Endothelial cell of umbilical vein (primary cell): ENCODE measurements around the gene ARL8A. TPM values are rescaled to one million over a fixed set of nuclear protein-coding genes. Genes with fewer than 3 reads are reported as not detected.

ENCODE experiments used
- BruUV-seq: library from RNA; stranded (reverse); fragments of 400-500 nt; replicated peaks from 2 replicates; lab custom pipeline; 2021; lab: Mats Ljungman, UMichigan
- CTCF ChIA-PET: fragments of 300-600, 350-600 bp; sonication (Branson Sonifier 250); formaldehyde crosslinking; loops from one replicate; lab custom pipeline; 2021; ENCODE audit warnings: antibody characterized with exemption, inconsistent platforms; lab: Charles Lee
- POLR2A ChIA-PET: fragments of 300-600, 350-600 bp; sonication (Branson Sonifier 250); formaldehyde crosslinking; loops from one replicate; lab custom pipeline; 2021; ENCODE audit warnings: antibody characterized with exemption, inconsistent platforms; lab: Charles Lee
- DNase-seq: peaks from one replicate; pipeline ENCODE4 v3.0.0-alpha.2; 2011; ENCODE audit warnings: low read depth, low spot score
- FAIRE-seq: peaks from 2 replicates; lab custom pipeline; 2011; peaks lifted over from hg19 to GRCh38; lab: Jason Lieb, UNC
- H2AFZ ChIP-seq: 2 replicates; pipeline ENCODE4 v1.6.0; 2012; ENCODE audit warnings: low read depth, low read length, control low read depth, inconsistent platforms
- H3K27ac ChIP-seq: 2 replicates; pipeline ENCODE4 v1.5.1; 2011; ENCODE audit warnings: low read depth, mild to moderate bottlenecking, control low read depth, low read length, moderate library complexity; ENCODE audit not compliant: insufficient read depth
- H3K27me3 ChIP-seq, 2 experiments: 2 replicates each; pipeline versions ENCODE4 v1.6.0 to v1.6.1; 2011; ENCODE audit warnings: low read length in 2 of 2, mixed read lengths in 1 of 2; ENCODE audit not compliant: control insufficient read depth in 2 of 2, insufficient read depth in 2 of 2
- H3K36me3 ChIP-seq, 2 experiments: 2 replicates in 1 of 2; 3 replicates in 1 of 2; pipeline ENCODE4 v1.5.1; 2011; ENCODE audit warnings: low read length in 2 of 2, mild to moderate bottlenecking in 1 of 2, moderate library complexity in 1 of 2; ENCODE audit not compliant: control insufficient read depth in 2 of 2, insufficient read depth in 2 of 2; ENCODE audit errors: extremely low read depth in 1 of 2
- H3K4me1 ChIP-seq: 3 replicates; pipeline ENCODE4 v1.5.1; 2011; ENCODE audit warnings: mild to moderate bottlenecking, low read length; ENCODE audit not compliant: control insufficient read depth, insufficient read depth; ENCODE audit errors: extremely low read depth
- H3K4me2 ChIP-seq: 2 replicates; pipeline ENCODE4 v1.6.1; 2011; ENCODE audit warnings: low read length, control low read depth, mixed read lengths; ENCODE audit not compliant: insufficient read depth
- H3K4me3 ChIP-seq, 3 experiments: fragments of 200-600 bp in 1 of 3; sonication (generic), shearing (Covaris generic) in 1 of 3; replicated peaks in 1 of 3; 2 replicates each; pipeline ENCODE4 v1.5.1; 2011 to 2016; ENCODE audit warnings: control low read depth in 3 of 3, low read length in 3 of 3, mild to moderate bottlenecking in 2 of 3, inconsistent platforms in 1 of 3, low read depth in 1 of 3, moderate library complexity in 1 of 3; ENCODE audit not compliant: insufficient read depth in 1 of 3
- H3K79me2 ChIP-seq: 2 replicates; pipeline ENCODE4 v1.6.0; 2012; ENCODE audit warnings: low read length, inconsistent platforms; ENCODE audit not compliant: control insufficient read depth, insufficient read depth
- H3K9ac ChIP-seq: replicated peaks from 2 replicates; pipeline ENCODE3; 2011; ENCODE audit warnings: low read length, control low read depth; ENCODE audit not compliant: insufficient read depth; ENCODE audit errors: extremely low read depth
- H3K9me1 ChIP-seq: replicated peaks from 3 replicates; pipeline ENCODE4 v1.6.0; 2011; ENCODE audit warnings: mild to moderate bottlenecking, low read length; ENCODE audit not compliant: control insufficient read depth, insufficient read depth; ENCODE audit errors: extremely low read depth
- H3K9me3 ChIP-seq: replicated peaks from 2 replicates; pipeline ENCODE4 v1.5.1; 2012; ENCODE audit warnings: low read length, inconsistent platforms; ENCODE audit not compliant: control insufficient read depth, insufficient read depth
- H4K20me1 ChIP-seq: replicated peaks from 2 replicates; pipeline ENCODE3; 2011; ENCODE audit warnings: mild to moderate bottlenecking, low read length; ENCODE audit not compliant: control insufficient read depth, insufficient read depth; ENCODE audit errors: extremely low read depth
- CTCF ChIP-seq, 2 donors: IDR thresholded peaks; 1 replicate in 1 of 2; 2 replicates in 1 of 2; pipeline ENCODE4 v1.5.1; 2011; ENCODE audit warnings: low read length in 2 of 2, mild to moderate bottlenecking in 2 of 2, moderate library complexity in 2 of 2, control low read depth in 1 of 2, inconsistent platforms in 1 of 2, low read depth in 1 of 2; ENCODE audit not compliant: insufficient read depth in 1 of 2; ENCODE audit errors: extremely low read depth in 1 of 2
- EZH2 ChIP-seq: IDR thresholded peaks from 2 replicates; pipeline ENCODE4 v1.6.1; 2012; ENCODE audit warnings: borderline replicate concordance, low read depth, mild to moderate bottlenecking, moderate library complexity, low read length, inconsistent platforms; ENCODE audit not compliant: severe bottlenecking
- GATA2 ChIP-seq: IDR thresholded peaks from 2 replicates; pipeline ENCODE4 v1.7.0; 2011; ENCODE audit warnings: low read depth, mild to moderate bottlenecking, moderate library complexity, mixed read lengths, low read length; ENCODE audit not compliant: insufficient read length, insufficient read depth
- MYC ChIP-seq: IDR thresholded peaks from one replicate; pipeline ENCODE4 v1.6.1; 2011; ENCODE audit warnings: mild to moderate bottlenecking, low read depth, low read length
- POLR2A ChIP-seq: IDR thresholded peaks from 2 replicates; pipeline ENCODE4 v1.6.1; 2012; ENCODE audit warnings: low read depth, mild to moderate bottlenecking, control low read depth, low read length
- POLR2AphosphoS5 ChIP-seq: IDR thresholded peaks from 2 replicates; pipeline ENCODE4 v1.6.1; 2012; ENCODE audit warnings: low read depth, mild to moderate bottlenecking, control low read depth, low read length, moderate library complexity; ENCODE audit not compliant: insufficient read depth
- dilution Hi-C: fragments of 300-500 bp; cut with MboI; formaldehyde crosslinking; loops from one replicate; pipeline ENCODE4 v1.15.0; 2019; ENCODE audit warnings: low sequenced_read_pairs; ENCODE audit not compliant: extremely low pct_ligation_motif_present
- intact Hi-C: fragments of 100-400 bp; cut with micrococcal nuclease; formaldehyde crosslinking; loops from one replicate; pipeline ENCODE4 v1.10.0; 2022
- polyA plus RNA-seq, 4 experiments: library from polyadenylated mRNA; depleted of rRNA in 3 of 4; stranded (reverse) in 3 of 4; unstranded in 1 of 4; fragments of >200 nt; gene quantifications; 2 replicates each; pipeline versions ENCODE4 v1.2.1 to v1.2.3, GENCODE V29; 2011 to 2012; ENCODE audit warnings: missing spikeins in 1 of 4
- total RNA-seq: library from RNA; stranded (reverse); gene quantifications from 2 replicates; pipeline ENCODE4 v1.2.3, GENCODE V29; 2021
- TF ChIP-seq, protein P1 (sequence below): IDR thresholded peaks from 2 replicates; pipeline ENCODE4 v1.6.1; 2011; ENCODE audit not compliant: insufficient read depth, insufficient read length

ARL8A gene
- total and polyA plus RNA-seq, 2 donors (not counting 3 experiments of a cell fraction or from before 2014, with no cell fraction given) = 54.3 to 69.5 TPM

DNA sequence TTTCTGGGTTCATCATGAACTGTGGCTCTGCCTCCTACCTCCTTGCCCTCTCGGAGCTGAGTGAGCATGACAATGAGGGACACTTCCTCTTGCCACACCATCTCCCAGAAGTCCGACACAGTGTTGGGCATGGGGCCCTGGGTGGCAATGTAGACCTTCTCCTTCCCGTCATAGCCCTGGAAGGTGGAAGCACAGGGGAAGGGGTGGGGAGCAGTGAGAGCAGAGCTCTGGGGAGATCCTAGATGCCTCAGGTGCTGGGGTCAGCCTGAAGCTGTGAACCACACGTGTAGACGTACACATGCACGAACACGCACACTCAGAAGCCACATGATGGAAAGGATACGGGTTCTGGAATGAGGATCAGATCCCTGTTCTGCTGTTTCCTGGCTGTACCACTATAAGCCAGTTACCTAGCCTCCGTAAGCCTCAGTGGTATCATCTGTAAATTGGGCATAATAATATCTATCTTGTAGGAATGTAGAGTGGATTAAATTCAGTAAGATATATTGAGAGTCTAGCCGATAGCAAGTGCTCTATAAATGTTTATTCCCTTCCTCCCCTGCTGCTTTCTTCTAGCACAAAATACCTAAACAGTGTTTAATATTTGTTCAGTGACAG, 9.7 kb upstream of the ARL8A start:
- TF ChIP-seq CTCF (IDR thresholded peaks at IDR 0.05; ENCODE audit: extremely low read depth in 1 of 2, insufficient read depth in 1 of 2, low read depth in 1 of 2, low read length in 2 of 2) = no peak
- no peak for TF ChIP-seq MYC
- no peak for TF ChIP-seq POLR2AphosphoS5
- no peak for TF ChIP-seq POLR2A
- TF ChIP-seq EZH2 = no peak

DNA sequence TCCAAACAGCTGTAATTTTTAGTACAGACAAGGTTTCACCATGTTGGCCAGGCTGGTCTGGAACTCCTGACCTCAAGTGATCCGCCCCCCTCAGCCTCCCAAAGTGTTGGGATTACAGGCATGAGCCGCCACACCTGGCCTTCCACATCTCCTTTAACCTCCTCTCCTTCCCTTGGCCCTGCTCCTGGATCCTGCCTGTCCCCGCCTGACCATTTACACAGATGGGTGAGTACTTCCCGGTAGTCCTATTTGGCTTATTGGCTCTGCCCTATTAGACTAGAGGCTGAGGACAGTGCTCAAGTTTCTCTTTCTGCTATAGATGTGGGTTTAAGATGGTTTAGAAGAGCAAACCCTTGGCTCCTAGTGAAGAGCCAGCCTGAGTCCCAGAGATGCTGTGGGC, 8.7 kb upstream of the ARL8A start:
- BruUV-seq = no TSS peak
- dilution Hi-C loops = no loop called here
- Histone ChIP-seq H3K4me2 (no peak overlapping the region), H3K79me2 (no peaks in the 10 kb centered on the region), H3K9ac (no peak overlapping the region), H3K27me3 (no peaks in the 10 kb centered on the region), H3K4me1 (peaks cover 11% of the 10 kb centered on the region), H3K36me3 (no peaks in the 10 kb centered on the region), H3K9me3 (no peaks in the 10 kb centered on the region), H3K4me3 (no peak overlapping the region), H4K20me1 (no peaks in the 10 kb centered on the region), H3K9me1 (no peaks in the 10 kb centered on the region), H2AFZ (no peak overlapping the region), H3K27ac (no peak overlapping the region)
- intact Hi-C loops = no loop called here
- FAIRE-seq (no peak), DNase-seq (no peak)
- ChIA-PET CTCF (interaction anchor here (1.0 to 2.0 kb wide), 2 partner anchors 9 to 10 kb away, joined by 4 to 6 read pairs; no protein-coding TSS in a partner anchor), POLR2A (no interaction called here)
- no peak for TF ChIP-seq POLR2A
- TF ChIP-seq, protein P1, sequence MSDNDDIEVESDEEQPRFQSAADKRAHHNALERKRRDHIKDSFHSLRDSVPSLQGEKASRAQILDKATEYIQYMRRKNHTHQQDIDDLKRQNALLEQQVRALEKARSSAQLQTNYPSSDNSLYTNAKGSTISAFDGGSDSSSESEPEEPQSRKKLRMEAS = no peak
- no peak for TF ChIP-seq POLR2AphosphoS5
- TF ChIP-seq CTCF (IDR thresholded peaks at IDR 0.05; ENCODE audit: extremely low read depth in 1 of 2, insufficient read depth in 1 of 2, low read depth in 1 of 2, low read length in 2 of 2) = no peak
- no peak for TF ChIP-seq EZH2
- no peak for TF ChIP-seq GATA2

More for the DNA sequence above, 9.7 kb upstream of the ARL8A start:
- Histone ChIP-seq H3K27ac (no peak overlapping the region), H3K79me2 (no peaks in the 10 kb centered on the region), H2AFZ (no peak overlapping the region), H3K4me2 (no peak overlapping the region), H4K20me1 (no peaks in the 10 kb centered on the region), H3K36me3 (no peaks in the 10 kb centered on the region), H3K9ac (no peak overlapping the region), H3K4me1 (peaks cover 11% of the 10 kb centered on the region), H3K9me3 (no peaks in the 10 kb centered on the region), H3K9me1 (no peaks in the 10 kb centered on the region), H3K4me3 (no peak overlapping the region), H3K27me3 (no peaks in the 10 kb centered on the region)
- DNase-seq = no peak
- CTCF ChIA-PET = interaction anchor here (0.8 to 2.5 kb wide), 16 partner anchors 8 to 42 kb away, joined by 3 to 24 read pairs (median 4); partner anchors contain the start of gene ARL8A
- FAIRE-seq = no peak
- no TSS peak for BruUV-seq
- dilution Hi-C loops = no loop called here
- POLR2A ChIA-PET = no interaction called here
- intact Hi-C loops = no loop called here
